ENCODE measurements around the gene SMG7.

Gene SMG7

DNA sequence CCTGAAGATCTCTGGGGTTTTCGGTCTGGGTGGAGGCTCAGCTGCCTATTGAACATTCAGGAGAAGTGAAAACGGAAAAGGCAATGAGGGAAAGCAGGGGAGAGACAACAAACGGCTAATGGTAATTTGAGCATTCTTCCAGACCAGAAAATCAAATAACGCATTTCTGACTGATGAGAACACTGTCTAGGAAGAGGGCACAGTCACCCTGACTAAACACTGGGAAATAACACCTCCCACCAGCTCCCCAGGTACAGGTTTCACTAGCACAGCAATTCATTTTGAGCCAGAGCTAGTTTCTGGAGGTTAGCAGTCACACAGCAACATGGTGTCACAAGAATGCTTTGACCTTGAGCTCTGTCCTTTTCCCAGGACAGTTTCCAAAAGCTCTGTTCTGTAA lies 96.8 kb downstream of the SMG7 start:
- no peak for DNase-seq

DNA sequence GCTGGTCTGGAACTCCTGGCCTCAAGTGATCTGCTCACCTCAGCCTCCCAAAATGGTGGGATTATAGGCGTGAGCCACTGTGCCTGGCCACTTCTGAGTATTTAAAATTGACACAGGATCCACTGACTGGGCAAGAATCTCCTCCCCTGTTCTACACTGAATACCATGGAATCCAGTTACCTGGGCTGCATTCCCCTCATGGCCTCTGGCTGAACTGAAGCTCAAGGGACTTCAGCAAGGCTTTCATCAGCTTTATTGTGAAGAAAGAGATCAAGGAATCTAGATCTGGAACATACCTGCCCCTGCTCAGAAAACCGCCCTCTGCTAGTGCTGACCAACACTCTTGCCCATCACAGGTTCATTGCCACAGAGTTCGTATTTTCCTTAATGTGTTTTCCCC lies 97.5 kb downstream of the SMG7 start:
- no peak for DNase-seq

DNA sequence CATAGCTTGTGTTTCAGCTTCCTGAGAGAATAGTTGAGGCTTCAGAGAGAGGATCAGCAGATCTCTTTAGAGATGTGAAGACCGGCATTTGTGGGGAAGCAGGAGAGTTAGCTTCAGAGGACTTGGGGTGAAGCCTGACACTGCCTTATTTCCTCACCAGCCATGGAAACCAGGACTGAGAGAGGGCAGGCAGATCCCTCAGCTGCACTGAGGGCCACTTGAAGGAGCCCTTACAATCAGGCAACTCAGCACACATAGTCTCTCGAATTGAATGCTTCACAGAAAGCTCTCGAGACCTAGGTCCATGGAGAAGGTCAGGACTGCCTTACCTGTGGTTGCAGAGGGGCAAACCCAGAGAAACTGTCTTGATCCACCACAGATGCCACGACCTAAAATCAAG lies 98.2 kb downstream of the SMG7 start:
- DNase-seq, result no peak

DNA sequence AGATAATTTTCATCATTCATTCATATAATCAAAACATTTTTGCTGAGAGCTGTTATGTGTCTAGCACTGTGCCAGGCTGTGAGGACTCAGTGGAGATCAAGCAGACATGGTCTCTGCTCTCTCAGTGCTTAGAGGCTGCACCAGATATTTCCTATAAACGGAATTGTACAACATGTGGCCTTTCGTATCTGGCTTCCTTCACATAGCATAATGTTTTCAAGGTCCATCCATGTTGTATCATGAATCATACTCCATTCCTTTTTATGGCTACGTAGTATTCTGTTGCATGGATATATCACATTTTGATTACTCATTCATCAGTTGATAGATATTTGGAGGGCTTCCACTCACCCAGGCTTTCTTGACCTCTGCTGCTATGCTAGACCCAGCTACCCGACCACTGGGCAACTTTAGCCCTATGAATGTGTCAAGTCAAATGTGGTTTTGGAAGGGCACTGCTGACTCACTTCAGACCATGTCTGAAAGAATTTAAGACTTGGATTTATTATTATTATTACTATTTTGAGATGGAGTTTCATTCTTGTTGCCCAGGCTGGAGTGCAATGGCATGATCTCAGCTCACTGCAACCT lies 99.5 kb downstream of the SMG7 start:
- no peak for DNase-seq

DNA sequence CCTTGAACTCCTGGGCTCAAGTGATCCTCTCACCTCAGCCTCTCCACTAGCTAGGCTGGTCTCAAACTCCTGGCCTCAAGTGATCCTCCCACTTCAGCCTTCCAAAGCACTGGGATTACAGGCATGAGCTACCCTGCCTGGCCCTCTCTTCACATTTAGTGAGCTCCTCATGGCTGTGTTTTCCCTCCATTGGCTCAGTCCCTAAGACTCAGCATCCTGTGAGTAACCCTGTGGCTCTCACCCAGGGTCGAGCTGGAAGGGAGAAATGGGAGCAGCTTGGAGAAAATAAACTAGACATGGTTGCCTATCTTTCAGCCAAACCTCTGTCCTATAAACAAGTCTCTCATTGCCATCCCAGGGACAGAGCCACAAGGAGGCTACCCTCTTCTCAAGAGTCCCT lies 100.4 kb downstream of the SMG7 start:
- DNase-seq, result no peak

DNA sequence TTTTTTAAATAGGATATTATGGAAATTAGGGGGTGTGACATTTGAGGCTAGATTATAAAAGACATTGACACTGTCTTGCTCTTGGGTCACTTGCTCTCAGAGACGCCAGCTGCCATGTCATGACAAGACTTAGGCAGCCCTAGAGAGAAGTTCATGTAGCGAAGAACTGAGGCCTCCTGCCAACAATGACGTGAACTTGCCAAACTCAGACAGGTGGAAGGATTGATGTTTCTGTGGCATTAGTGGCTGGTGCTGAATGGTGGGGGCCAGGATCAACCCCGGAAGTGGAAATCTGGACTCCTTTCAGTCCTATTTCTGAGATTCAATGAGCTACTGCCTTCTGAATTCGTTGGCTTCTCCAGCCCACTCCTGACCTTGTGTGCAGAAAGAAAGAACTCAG lies 103.3 kb downstream of the SMG7 start:
- DNase-seq, result no peak

DNA sequence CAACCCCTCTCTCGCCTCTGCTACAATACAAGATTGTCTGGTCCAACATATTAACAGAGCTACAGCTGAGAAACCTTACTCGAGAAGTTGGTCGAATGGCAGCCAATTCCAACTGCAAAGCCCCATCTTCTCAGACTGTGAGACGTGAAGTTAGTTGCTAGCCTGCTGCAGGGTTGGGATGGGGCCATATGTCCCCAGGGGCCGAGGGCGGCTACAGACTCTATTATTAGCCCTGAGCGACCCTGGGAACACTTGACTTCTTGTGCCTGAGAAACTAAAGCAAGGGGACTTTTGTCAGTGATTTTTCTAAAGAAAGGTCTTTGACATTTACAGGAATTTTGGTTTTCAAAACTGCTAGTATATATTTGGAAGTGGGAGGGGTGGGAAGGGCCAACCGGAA lies 104.2 kb downstream of the SMG7 start:
- DNase-seq, result no peak

DNA sequence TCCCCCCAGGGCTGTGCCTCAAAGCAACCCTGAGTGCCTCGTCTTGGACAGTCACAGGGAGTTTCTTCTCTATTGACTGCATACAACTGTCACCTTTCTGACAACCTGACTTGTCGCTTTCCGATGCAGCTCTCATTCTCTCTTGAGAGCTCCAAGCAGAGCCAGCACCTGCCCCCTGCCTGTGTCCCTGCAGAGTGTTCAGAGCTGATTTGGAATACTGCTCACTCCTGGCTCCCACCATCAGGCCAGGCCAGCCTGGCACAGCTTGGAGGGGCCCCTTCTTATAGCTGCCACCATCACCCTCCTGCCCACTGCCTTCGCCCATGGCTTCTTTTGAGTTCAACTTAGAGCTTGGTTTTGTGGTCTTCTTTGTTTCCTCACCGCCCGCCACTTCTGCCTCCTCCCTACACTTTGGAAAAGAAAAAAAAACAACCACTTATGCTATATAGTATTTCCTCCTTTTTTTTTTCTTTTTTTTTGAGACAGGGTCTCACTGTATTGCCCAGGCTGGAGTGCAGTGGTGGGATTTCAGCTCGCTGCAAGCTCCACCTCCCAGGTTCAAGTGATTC lies 105.7 kb downstream of the SMG7 start:
- DNase-seq, result no peak

DNA sequence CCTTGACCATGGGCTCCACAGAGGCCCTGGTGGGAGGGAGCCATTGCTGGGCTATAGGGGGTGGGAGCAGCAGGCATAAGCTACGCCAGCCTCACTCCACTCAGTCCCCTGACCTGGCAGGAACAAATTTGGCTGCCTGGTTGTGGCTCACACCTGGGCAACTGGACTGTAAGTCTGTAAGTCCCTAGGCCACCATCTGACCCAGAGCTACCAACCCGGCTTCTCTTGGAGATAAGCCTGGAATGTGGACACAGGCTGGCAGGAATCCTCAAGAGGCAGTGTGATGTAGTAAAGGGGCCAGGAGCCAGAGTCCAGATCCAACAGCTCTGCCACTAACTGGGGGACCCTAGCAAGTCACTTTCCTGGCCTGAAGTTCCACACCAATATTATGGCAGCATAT lies 106.6 kb downstream of the SMG7 start:
- no peak for DNase-seq

DNA sequence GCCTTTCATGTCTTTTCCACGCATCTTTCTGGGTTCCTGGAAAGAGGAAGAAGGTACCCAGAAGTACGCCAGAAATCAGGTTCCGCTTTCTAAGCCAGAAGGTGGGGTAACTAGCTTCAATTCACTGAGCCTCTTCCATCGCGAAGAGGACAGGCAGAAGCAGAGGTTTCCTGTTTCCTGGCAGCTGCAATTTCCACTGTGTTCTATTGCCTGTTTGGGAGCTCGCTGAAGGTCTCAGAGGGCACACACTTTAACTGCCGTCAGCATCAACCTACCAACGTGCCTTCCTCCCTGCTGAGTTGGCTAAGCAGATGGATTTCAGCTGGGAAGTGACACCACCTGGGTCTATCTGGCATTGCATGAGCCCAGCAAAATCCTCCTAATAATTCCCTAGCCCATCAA lies 108.0 kb downstream of the SMG7 start:
- no peak for DNase-seq

DNA sequence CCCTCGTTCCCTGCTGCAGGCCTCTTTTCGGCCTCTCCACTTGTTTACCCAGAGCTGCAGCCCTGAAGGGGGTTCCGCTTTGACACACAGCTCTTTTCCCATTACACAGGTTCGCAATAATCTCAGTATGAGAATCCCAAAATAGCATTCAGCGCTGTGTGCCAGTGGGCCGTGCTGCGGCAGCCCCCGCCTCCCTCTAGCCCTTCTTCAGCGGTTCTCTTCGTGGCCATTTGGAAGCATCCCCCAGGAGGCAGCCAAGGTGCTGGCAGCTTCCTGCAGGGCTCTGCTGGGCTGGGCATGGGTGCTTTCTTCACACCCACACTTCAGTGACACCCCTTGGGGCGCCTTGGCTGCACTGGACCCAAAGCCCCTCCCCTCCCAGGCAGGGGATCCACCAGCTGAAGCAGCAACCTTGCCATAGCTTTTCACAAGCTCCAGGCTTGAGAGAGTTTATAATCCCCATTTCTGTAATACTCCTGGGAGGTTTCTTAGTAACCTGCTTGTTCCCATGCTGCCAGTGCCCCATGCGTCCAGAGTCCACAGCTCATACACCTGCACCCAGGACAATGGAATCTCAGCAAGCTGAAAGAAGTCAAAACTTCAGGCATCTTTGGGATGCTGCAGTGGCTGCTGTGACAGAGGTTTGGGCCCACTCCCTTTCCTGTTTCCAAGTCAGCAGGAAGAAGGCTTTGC lies 109.9 kb downstream of the SMG7 start:
- DNase-seq, result no peak

DNA sequence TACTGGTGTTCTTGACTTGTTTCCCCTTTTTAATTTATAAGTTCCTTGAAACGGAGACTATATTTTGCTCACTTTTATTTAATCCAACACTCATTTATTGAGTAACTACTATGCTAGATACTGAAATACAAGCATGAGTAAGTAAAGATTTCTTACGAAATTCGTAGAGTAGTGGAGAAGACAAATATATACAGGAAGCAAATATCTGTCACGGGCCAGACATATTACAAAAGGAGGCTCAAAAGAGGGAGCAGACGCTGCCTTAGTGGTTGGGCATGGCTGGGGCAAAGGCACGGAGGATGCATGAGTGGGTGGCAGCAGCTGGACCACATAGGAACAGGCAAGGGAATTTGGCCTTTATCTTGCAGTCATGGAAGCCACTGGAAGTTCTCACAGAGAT lies 111.2 kb downstream of the SMG7 start:
- DNase-seq, result no peak

DNA sequence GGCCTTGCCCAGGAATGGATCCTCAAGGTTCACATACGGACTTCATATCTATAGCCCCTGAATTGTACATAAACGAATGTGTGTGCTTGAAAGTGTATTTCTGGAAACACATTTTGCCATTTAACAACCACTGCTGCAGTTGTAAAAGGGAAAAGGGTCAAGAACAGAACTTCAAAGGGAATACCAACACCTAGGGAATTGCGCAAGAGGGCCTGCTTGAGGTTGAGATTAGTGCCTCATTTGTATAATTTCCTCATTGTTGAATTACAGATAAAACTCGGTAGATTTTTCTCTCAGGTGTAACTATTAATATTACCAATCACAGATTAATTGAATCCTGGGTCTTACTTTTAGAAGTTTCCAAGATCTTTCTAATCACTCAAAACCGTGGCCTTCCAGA lies 111.8 kb downstream of the SMG7 start:
- no peak for DNase-seq

DNA sequence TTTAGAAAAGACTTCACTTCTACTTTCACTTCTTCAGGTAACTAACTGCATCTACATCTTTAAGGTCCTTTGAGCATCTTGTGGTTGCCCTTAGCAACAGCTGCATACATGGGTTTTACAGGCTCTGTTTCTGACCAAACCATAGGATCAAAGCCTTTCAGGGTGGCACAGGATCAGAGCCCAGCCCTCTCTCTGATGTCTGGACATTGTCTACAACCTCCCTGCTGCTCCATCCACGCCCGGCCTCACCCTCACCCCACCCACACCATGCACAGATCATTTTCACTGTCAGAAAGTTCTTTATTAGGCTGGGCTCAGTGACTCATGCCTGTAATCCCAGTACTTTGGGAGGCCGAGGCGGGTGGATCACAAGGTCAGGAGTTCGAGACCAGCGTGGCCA lies 112.7 kb downstream of the SMG7 start:
- DNase-seq, result no peak

DNA sequence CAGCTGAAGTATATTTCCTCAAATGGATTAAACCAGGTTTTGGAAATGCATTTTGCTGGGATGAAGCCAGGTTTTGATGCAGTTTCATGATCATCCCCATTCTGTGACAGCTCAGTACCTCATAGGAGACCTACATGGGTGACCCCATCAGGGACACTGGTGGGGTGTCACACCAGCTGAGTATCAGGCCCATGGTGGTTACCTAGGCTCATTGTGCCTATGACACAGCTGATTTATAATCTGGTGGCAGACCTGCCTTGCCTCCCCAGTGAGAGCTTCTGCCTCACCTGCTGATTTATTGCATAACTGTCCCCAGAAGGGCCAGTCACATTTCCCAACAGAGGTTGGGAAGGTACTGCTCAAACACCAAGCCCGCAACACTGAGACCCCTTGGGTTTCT lies 114.2 kb downstream of the SMG7 start:
- DNase-seq, result no peak

DNA sequence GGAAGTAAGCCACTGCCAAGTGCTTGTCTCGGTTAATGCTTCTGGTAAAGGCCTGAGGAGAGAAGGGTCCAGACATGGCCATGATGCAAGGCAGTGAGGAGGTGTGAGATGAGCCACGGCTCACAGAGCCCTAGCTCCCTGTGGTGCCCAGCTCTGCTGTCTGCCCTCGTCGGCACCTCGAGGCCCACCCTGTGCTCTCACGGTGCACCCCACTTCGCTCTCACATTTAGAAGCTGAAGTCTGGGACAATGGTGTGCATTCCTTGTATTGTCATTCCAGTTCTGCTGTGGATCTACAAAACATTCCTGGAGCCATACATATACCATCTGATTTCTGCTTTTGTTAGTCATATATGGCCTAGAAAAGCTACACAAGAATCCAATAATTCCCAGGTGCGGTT lies 114.6 kb downstream of the SMG7 start:
- DNase-seq, result no peak

DNA sequence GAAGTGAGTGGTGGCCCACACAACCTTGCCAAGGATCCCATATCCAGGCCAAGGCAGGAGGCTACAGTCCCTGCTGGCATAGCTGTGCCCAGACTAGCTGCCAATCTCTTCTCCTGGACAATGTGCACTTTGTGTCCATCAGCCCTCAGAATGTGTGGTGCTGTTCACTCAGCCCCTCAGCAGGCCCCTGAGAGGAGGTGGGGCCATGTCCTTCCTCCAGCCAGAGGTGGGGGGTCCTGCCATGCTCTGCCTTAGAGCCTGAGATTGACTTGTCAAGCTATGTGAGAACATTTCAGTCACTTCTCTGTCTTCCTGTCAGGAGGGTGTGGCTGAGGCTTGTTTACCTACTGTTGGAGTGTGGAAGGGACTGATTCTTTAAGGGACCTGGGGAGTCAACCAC lies 116.5 kb downstream of the SMG7 start:
- no peak for DNase-seq

DNA sequence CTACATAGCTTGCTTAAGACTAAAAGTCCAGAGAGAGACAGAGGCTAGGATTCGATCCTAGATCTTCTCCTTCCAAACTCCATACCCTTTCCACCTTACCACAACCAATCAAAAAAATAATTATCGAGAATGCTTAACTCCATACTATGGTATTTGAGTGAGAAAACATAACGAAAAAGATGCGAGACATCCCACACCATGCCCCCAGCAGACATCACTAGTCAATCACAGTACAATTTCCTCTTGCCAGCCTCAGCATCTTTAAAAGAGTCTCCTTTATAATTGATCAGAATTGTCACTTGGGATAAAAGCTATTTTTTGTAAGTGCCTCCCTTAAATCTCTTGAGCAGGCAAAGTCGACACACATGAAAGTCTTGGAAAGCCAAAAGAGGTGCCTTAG lies 117.1 kb downstream of the SMG7 start:
- no peak for DNase-seq

DNA sequence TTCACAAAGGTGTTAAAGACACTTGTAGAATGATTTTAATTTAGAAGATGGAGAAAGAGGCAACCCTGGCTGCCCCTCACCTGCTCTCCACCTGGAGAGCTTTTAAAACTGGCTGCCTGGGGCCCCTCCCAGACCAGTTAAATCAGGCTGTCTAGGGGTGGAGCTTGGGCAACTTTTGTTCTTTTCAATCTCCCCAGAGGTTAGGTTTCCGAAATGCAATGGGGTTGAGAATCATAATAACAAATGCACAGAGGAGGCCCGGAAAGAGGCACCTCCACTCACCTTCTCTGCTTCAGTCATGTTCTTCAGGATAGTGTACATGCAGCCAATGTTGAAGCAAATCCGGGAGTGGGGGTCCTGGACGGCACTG lies 117.6 kb downstream of the SMG7 start:
- DNase-seq, result no peak

DNA sequence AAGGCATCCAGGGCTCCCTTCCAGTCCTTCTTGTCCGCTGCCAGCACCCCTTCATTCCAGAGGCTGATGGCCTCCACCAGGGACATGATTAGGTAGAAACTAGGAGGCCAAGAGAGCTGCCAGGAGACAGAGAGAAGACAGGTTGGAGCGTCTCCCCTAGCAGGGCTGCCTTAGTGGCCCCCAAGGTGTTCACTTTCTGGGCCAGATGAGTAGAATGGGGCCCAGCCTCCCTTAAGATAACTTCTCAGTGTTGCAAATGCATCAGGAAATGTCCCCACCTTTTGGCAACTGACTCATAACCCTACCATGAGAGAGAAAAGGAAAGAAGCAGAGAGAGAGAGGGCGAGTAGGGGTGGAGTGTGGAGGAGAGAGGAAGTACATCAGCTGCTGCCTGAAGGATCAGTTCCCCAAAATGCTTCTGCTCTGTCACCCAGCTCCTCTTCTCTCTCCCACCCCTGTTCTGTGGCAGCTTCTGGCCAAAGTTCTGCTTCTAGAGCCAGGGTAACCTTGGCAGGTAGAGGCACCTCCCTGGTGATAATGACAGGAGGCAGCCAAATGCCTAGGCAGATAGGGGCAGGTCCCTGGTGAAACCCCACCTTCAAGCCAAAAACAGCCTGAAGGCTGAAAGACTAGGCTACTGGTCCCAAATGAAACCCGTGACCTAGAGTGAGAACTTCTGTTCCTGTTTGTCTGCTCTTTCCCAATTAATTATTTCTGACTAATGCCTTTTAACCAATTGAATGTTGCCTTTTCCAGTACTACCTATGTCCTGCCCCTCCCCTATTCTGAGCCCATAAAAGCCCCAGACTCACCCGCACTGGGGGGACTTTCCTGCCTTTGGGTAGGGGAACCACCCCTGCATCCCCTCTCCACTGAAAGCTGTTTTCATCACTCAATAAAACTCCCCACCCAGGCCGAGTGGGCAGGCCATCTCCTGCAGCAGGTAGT lies 118.2 kb downstream of the SMG7 start, which contains the start of gene NCF2:
Gene NCF2, minus strand, starts transcription at position 216 of the 948 bp plus-strand sequence. Its CDS starts 130 bp downstream, at position 86.
- no peak for DNase-seq

DNA sequence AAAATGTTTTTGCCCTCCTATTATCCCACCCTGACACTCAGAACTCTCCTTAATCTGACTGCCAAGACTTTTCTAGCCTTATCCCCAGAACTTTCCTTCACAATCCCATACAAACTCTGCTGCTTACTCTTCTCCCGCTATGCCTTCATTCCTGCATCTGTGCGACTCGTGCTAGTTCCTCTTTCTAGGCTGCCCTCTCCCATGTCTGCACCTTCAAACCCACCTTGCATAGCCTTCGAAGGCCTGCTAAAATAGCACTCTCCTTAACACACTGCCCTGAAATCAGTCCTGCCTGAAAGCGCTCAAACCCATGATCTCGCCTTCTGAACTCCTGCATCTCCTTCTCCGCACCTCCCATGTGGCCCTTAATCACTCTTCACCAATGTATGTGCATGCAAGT lies 120.4 kb downstream of the SMG7 start:
- no peak for DNase-seq

DNA sequence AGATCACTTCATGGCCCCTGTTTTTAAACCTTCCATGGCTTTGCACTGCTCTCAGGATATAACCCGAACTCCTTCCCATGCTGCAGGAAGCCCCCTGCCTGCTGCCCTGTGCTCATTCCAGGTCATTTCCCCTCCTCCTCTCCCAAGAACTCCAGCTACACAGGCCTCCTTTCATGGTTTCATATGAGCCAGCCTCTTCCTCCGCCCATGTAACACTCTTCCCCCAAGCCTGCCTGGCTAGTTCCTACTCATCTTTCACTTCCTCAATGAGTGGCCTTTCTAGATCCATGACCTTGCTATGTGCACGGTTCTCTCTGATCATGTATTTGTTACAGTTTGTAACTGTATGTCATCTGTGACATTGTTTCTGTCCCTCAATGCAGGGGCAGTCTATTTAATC lies 121.1 kb downstream of the SMG7 start:
- no peak for DNase-seq

DNA sequence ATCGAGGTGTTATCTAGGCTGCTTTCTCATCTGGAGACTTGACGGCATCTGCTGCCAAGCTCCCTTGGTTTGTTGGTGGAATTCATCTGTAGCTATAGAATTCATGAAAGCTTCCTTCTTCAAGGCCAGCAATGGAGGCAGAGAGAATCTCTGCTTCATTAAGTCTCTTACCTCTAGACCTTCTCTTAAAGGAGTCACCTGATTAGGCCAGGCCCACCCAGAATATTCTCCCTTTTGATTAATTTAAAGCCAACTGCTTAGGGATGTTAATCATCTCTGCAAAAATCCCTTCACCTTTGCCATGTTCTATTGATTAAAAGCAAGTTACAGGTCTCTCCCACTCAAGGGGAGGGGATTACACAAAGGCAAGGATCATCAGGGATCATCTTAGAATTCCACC lies 123.2 kb downstream of the SMG7 start:
- no peak for DNase-seq

DNA sequence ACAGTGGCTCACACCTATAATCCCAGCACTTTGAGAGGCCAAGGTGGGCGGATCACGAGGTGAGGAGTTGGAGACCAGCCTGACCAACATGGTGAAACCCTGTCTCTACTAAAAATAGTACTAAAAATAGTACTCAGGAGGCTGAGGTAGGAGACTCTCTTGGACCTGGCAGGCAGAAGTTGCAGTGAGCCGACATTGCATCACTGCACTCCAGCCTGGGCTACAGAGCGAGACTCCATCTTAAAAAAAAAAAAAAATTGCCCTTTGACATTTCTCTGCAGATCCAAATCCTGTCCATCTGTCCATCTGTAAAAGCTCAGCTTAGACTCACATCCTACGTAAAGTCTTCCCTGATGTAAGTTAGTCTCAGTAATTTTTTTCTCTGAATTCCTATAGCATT lies 124.2 kb downstream of the SMG7 start:
- DNase-seq, result no peak

Data from NCI-H1105 (cell line).